ENCODE results near the gene AP1S1. TPM values are rescaled to one million over a fixed set of nuclear protein-coding genes. Genes with fewer than 3 reads are reported as not detected.

Gene AP1S1
- total and polyA plus RNA-seq, 2 of the 13 experiments (the other 11 are each of a cell fraction or from before 2014, with no cell fraction given), result 57.5 to 68.1 TPM

- TF ChIP-seq ZNF512B (CRISPR knock-in tag; IDR thresholded peaks at IDR 0.05; ENCODE audit: borderline replicate concordance) (no peak), NCOA5 (CRISPR knock-in tag; IDR thresholded peaks at IDR 0.05) (no peak), GATA4 (IDR thresholded peaks at IDR 0.05; ENCODE audit: borderline replicate concordance, low read depth) (no peak), TCF7 (IDR thresholded peaks at IDR 0.05; ENCODE audit: low read depth) (0 out of 2 replicates have a peak, but pooled peaks have one; percentile 30), ZNF142 (CRISPR knock-in tag; IDR thresholded peaks at IDR 0.05) (no peak), GPN1 (CRISPR knock-in tag; IDR thresholded peaks at IDR 0.05; ENCODE audit: borderline replicate concordance) (no peak), RARG (CRISPR knock-in tag; IDR thresholded peaks at IDR 0.05; ENCODE audit: low read depth) (no peak), RELA (CRISPR knock-in tag; IDR thresholded peaks at IDR 0.05) (no peak), ATF6 (CRISPR knock-in tag; conservative IDR thresholded peaks at IDR 0.05) (no peak), ZFP1 (CRISPR knock-in tag; IDR thresholded peaks at IDR 0.05) (no peak), ZNF30 (CRISPR knock-in tag; IDR thresholded peaks at IDR 0.05) (no peak), SP4 (CRISPR knock-in tag; IDR thresholded peaks at IDR 0.05) (no peak), FOSL2 (CRISPR knock-in tag; IDR thresholded peaks at IDR 0.05) (peak; percentile 52), KDM6A (CRISPR knock-in tag; IDR thresholded peaks at IDR 0.05; ENCODE audit: low read depth) (no peak), SPEN (CRISPR knock-in tag; IDR thresholded peaks at IDR 0.05; ENCODE audit: low read depth) (peak; percentile 72; the same call in 1 of the 2 replicates)
Measured at GRCh38 chr7:101124376-101125056, 29.8 kb upstream of the AP1S1 start (continued).

Measured in HepG2 (cell line).